LNCaP clone FGC (cell line): ENCODE data around the gene OR2AE1.
"Not testable (repeated sequence)": the region's sequence is repeated elsewhere in the genome, so short reads cannot be mapped to it uniquely, and the experiment has no call there.

Experiments used
- DNase-seq: peaks from one replicate; pipeline ENCODE4 v3.0.0-alpha.2; 2011; ENCODE audit warnings: low read depth
- H3K4me3 ChIP-seq: 2 replicates; pipeline ENCODE4 v1.5.1; 2011; ENCODE audit warnings: mild to moderate bottlenecking, low read depth, low read length, control low read depth
- CTCF ChIP-seq: IDR thresholded peaks from 2 replicates; pipeline ENCODE4 v1.5.1; 2012; ENCODE audit warnings: mild to moderate bottlenecking; ENCODE audit not compliant: control insufficient read depth, insufficient read depth; ENCODE audit errors: extremely low read depth

OR2AE1 gene

GRCh38 chr7:99893280-99893679, 16.4 kb upstream of the OR2AE1 start:
- no peak for DNase-seq
- no peak overlapping the region for H3K4me3 ChIP-seq
- no peak for TF ChIP-seq CTCF

- H3K4me3 ChIP-seq, result not testable (repeated sequence)
Measured at GRCh38 chr7:99890348-99890747, 13.5 kb upstream of the OR2AE1 start.

GRCh38 chr7:99888366-99888765, 11.5 kb upstream of the OR2AE1 start:
- not testable (repeated sequence) for DNase-seq, H3K4me3 ChIP-seq

More at GRCh38 chr7:99890348-99890747, 13.5 kb upstream of the OR2AE1 start:
- not testable (repeated sequence) for DNase-seq

- no peak for DNase-seq
- TF ChIP-seq CTCF, result no peak
- no peak overlapping the region for H3K4me3 ChIP-seq
Measured at GRCh38 chr7:99881370-99881769, 4.5 kb upstream of the OR2AE1 start.

GRCh38 chr7:99876491-99876890, 342 bp downstream of the OR2AE1 start:
- TF ChIP-seq CTCF, result no peak
- H3K4me3 ChIP-seq, result no peak overlapping the region
- DNase-seq, result no peak

- no peak for TF ChIP-seq CTCF
- H3K4me3 ChIP-seq, result no peak overlapping the region
- DNase-seq, result no peak
Measured at GRCh38 chr7:99868246-99868645, 8.6 kb downstream of the OR2AE1 start.

- H3K4me3 ChIP-seq, DNase-seq: not testable (repeated sequence)
Measured at GRCh38 chr7:99867477-99867876, 9.4 kb downstream of the OR2AE1 start.

GRCh38 chr7:99863847-99864440, 12.9 kb downstream of the OR2AE1 start:
- no peak for TF ChIP-seq CTCF
- H3K4me3 ChIP-seq, result no peak overlapping the region
- no peak for DNase-seq
